Epithelial cell of umbilical artery (primary cell): ENCODE measurements around the gene KAT8. TPM values are rescaled to one million over a fixed set of nuclear protein-coding genes. Genes with fewer than 3 reads are reported as not detected.

ENCODE experiments used
- total RNA-seq: library from RNA; depleted of rRNA; stranded (reverse); fragments of >200 nt; gene quantifications from 2 replicates; pipeline ENCODE4 v1.2.3, GENCODE V29; 2014

The KAT8 gene
- 32.8 and 37.7 TPM in 2 replicates for total RNA-seq

DNA sequence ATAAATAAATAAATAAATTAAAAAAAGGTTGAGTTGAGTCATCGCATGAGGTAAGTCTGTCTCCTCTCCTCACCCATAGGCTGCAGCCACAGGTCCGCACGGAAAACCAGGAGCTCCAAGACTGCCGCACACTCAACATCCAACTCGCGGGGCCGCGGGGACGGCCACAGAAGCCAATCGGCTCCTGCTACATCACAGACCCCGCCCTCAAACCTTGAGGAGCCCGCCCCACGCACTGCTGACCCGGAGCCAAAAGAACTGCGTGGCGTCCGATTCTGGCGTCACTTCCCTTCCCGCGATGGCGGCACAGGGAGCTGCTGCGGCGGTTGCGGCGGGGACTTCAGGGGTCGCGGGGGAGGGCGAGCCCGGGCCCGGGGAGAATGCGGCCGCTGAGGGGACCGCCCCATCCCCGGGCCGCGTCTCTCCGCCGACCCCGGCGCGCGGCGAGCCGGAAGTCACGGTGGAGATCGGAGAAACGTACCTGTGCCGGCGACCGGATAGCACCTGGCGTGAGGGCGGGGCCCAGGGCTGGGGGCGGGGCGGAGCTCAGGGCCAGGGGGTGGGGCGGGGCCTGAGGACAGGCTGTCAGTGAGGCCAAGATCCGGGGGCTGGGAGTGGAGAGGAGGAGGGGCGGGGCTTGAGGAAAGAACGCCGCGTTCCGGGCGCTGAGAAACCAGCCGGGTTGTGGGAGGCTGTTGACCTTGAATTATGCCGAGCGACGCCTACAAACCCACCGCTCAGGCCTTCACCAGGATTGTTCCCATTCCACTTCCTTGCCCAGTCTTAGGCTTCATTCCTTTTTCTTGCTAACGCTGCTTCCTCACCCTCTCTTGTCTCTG is at the start of gene KAT8:
Gene KAT8, plus strand, starts transcription at position 281 of the 839 bp plus-strand sequence. Its CDS starts 18 bp downstream, at position 299.

DNA sequence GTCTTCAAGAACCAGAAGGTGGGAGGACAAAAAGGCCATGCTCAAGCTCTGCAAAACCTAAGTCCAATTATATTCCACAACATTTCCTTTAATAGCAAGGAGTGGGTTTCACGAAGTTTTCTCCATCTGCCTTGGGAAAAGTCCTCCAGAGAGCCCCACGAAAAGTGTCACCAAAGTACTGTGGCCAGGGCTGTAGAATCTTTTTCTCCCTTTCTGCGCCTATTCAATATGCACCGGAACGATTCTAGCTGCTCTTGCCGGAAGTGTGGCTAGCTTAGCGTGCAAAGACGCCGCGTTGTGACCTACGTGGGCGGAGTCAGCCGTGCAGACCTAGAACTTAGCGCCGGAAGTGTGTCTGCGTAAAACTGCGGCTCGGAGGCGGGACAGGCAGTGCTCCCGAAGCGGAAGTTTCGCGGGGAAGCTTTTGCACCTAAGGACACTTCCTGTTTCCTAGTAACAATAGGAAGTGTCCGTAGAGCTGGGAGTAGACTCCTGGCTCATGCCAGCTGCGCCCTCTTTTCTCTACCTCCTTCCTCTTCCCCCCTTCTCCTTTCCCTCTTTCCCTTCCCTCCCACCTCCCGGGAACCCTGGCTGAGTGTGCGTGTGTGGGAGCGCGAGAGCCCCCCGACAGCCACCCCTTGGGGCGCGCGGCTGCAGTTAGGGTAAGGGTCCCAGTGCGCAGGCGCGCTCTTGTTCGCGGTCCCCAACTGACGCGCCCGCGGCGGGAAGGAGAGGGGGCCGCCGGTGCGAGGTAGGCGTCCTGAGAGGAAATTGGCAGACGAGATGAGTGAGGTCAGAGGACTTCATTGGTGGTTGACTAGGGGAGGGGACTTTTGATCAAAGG is 43.3 kb upstream of the KAT8 start, which contains the start of the genes ZNF646 and ZNF668:
Gene ZNF646, plus strand, starts transcription at position 453 of the 844 bp plus-strand sequence. CDS start 1,903 bp downstream, outside the sequence.
Gene ZNF668, minus strand, starts transcription at position 271 of the 844 bp plus-strand sequence. CDS start 9,781 bp downstream, outside the sequence.

DNA sequence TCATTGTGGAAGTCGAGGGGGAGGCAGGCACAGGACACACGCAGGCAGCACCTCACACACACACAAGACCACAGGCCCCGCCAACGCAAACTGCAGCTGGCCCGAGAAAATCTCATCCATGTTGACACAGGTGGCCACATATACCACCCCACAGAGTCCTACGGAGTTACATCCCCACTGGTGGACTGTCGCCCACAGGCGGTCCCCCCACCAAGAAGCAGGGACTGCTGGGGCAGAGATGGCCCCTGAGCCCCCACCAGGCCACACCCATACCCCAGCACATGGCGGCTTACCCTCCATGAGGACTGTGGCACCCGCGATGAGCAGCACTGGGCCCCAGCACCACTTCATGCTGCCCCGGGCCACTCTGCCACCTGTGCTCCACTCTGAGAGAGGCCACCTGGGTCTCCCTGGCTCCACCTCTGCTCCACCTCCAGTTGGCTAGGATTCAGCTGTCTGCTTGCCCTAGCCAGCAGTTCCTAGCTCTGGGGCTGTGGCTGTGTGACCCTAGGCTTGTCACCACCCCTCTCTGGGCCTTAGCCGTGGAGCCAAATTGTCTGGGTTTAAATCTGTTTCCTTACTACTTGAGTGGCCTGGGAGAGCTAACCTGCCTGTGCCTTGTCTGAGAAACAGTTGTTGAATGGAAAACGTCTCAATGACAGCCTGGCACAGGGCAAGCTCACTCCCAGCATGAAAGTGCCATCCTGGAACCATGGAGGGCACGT is 28.8 kb upstream of the KAT8 start, which contains the start of gene PRSS53:
Gene PRSS53, minus strand, starts transcription at position 485 of the 725 bp plus-strand sequence. Its CDS starts 134 bp downstream, at position 351.

DNA sequence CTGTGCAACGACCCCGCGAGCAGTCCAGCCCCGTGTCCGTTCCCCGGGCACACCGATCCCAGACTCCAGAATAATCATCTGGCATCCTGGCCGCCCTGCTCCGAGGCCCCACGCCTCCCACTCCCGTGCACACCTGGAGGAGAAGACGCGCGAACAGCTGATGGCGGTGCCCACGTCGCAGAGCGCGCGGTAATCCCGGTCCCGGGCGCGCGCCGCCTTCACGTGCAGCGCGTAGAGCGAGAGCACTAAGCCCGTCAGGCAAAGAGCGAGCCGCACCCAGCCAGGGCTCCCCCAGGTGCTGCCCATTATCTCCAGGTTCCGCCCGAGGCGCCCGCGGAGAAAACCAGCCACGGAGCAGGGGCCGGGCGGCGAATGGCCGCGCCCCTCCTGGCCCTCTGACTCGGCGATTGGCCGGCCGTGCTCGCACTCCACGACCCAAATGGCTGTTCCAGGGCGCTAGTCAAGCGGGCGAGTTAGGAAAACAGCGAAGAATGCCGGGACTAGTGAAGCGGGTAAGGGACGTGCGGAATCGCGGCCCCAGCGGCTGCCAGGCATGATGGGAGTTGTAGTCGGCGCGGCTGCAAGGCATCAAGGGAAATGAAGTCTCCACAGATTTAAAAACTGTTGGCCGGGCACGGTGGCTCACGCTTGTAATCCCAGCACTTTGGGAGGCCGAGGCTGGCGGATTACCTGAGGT is 22.9 kb upstream of the KAT8 start, which contains the start of gene VKORC1:
Gene VKORC1, minus strand, starts transcription at position 374 of the 697 bp plus-strand sequence. Its CDS starts 68 bp downstream, at position 306.

DNA sequence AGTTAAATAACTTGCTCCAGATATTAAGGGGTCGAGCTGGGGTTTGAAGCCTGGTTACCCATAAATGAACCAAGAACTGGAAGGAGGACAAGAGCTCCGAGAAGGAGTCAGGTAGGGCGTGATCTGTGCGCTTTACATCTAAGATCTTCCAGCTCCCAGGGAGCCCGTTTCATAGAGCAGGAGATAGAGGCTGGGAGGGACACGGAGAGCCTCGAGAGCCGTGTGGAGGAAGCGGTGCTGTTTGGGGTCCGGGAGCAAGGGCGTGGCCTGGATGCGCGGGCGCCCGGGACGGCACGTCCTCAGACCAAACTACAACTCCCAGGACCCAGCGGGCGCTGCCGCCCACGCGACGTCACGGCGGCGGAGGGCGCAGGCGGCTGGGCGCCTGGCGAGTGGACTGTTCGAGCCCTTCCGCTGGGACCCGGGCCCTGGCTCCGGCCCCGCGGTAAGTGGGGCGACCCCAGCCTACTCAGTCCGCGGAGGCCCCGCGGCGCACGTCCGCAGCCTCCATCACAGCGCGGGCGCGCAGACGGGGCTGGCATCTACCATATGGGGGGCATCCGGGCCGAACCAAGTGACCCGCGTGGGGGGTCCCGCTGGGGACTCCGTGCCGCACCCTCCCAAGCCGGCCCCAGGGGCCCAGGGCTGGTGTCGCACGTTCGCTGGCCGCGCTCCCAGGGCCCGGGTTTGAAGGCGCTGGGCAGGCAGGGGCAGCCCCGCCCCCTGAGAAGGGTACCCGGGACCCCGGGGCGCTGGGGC is 9.2 kb upstream of the KAT8 start, which contains the start of gene BCKDK:
Gene BCKDK, plus strand, starts transcription at position 352 of the 759 bp plus-strand sequence. CDS start 838 bp downstream, outside the sequence.

DNA sequence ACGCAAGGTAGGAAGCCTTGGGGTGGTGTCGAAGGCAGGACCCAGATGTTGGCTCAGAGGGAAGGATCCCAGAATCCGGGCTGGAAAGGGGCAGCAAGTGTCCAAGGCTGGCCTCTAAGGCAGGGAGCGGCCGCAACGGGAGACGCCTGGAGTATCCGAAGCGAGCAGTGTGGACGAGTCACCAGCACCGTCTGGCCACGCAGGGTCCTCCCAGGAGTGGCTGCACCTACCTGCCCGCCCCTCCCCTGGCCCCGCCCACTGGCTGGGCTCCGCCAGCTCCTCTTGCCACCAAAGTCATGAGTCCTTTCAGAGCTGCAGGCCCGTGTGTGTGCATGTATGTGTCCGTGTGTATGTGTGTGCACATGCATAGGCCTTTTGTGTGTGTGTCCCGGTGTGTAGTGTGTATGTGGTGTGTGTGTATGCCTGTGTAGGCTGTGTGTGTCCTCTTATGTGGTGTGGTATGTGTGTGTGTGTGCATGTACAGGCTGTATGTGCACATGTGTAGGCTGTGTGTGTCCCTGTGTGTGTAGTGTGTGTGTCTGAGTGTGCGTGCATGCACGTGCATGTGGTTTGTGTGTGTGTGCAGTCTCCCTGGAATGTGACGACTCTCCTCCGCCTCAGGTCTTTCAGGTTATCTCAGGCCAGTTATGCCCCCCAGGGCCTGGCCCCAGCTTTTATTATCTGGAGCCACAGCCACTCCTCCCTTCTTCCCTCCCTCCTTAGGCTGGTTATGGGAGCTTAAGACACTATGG is 18.2 kb downstream of the KAT8 start, which contains the start of gene PRSS8:
Gene PRSS8, minus strand, starts transcription at position 193 of the 752 bp plus-strand sequence. CDS start 229 bp downstream, outside the sequence.

DNA sequence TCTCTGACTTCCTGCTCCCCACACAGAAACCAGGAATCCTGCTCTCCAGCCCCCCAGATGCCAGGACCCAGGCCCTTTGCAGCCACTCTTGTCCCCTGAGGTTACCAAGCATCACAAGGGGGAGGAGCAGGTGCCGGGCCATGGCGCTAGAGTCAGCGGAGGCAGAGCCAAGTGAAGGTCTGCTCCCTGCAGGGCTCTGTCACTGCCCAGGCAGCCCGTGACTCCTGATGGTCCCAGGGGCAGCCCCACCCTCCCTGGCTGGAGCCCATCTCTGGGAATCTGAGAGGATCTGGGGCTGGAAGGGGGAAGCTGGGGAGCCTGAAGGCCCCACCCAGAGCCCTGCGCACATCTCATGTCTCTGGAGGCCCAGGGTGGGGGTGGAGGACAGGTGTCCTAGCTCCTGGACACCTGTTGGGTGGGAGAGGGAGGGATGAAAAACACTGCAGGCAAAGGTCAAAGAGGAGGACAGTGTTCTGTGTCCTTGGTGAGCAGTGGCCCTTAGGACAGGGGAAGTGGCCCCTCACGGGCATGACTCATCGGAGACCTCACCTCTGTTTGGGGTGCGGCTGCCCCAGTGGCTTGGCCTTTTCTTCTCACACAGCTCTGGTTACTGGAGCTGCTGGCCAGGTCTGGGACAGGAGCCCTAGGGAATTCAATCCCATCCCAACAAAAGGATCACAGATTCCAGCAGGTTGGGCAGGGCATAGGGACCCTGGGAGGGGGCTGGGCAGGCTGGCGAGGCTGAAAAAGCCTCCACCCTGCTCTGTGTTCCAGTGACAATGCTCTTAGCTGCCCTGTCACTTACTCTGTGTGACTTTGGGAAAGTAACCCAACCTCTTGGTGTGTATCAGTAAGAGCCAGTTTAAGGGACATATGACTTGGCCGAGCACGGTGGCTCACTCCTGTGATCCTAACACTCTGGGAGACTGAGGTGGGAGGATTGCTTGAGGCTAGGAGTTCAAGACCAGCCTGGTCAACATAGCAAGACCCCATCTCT is 32.7 kb downstream of the KAT8 start, which contains the start of gene PRSS36:
Gene PRSS36, minus strand, starts transcription at position 173 of the 997 bp plus-strand sequence. Its CDS starts 31 bp downstream, at position 142.

DNA sequence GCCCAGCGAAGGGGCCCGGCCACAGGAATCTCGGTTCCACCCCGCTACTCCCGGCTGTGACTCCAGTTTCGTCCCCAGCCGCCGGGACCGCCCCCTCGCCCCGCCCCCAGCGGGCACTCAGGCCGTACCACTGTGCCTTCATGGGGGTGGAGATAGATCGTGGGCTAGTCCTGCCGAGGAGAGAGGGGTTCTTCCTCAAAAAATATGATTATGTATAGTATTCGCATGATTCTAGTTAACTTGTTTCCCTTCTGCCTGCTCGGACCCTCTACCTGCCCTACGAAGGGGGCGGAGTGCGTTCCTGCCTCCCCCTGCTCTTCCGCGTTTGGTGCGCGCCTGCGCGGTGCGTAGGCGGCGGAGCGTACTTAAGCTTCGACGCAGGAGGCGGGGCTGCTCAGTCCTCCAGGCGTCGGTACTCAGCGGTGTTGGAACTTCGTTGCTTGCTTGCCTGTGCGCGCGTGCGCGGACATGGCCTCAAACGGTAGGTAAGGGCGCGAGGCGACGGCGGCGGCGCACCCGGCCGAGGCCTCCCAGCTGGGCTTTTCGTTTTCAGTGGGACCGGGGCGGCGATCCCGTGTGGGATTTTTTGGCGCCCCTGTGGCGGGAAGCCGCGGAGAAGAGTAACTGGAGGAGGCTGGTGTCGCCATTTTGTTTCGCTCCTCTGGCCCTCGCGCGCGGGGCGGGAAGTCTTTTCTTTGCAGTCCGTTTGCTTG is 62.4 kb downstream of the KAT8 start, which contains the start of gene FUS:
Gene FUS, plus strand, starts transcription at position 393 of the 713 bp plus-strand sequence. Its CDS starts 76 bp downstream, at position 469.

Other genes starting within 250 kb of the KAT8 start
- 32.2 and 37.2 TPM in 2 replicates for gene BCL7C, start 223.6 kb upstream of the KAT8 start, total RNA-seq
- gene CTF1, start 221.1 kb upstream of the KAT8 start, total RNA-seq = under 0.01 TPM in 1 of 2 replicates, not detected in the other
- gene FBXL19, start 194.1 kb upstream of the KAT8 start, total RNA-seq = 21.7 and 27.3 TPM in 2 replicates
- gene ORAI3, start 168.6 kb upstream of the KAT8 start, total RNA-seq = 18.8 and 21.1 TPM in 2 replicates
- 1.6 and 2.1 TPM in 2 replicates for gene SETD1A, start 159.9 kb upstream of the KAT8 start, total RNA-seq
- 2.3 and 2.6 TPM in 2 replicates for gene HSD3B7, start 132.5 kb upstream of the KAT8 start, total RNA-seq
- gene STX1B, start 107.0 kb upstream of the KAT8 start, total RNA-seq = under 0.01 TPM in 2 replicates
- gene STX4, start 84.1 kb upstream of the KAT8 start, total RNA-seq = 15.9 and 20.4 TPM in 2 replicates
- gene ZNF668, start 43.4 kb upstream of the KAT8 start, total RNA-seq = 6.8 and 9.7 TPM in 2 replicates
- 9.1 and 11.0 TPM in 2 replicates for gene ZNF646, start 43.2 kb upstream of the KAT8 start, total RNA-seq
- 0.32 and 1.2 TPM in 2 replicates for gene PRSS53, start 28.7 kb upstream of the KAT8 start, total RNA-seq
- gene VKORC1, start 22.9 kb upstream of the KAT8 start, total RNA-seq = 82.5 and 95.8 TPM in 2 replicates
- 15.6 and 15.7 TPM in 2 replicates for gene BCKDK, start 9.3 kb upstream of the KAT8 start, total RNA-seq
- gene PRSS8, start 18.1 kb downstream of the KAT8 start, total RNA-seq = not detected in 2 replicates
- gene PRSS36, start 32.4 kb downstream of the KAT8 start, total RNA-seq = 0.32 and 1.5 TPM in 2 replicates
- gene FUS, start 62.5 kb downstream of the KAT8 start, total RNA-seq = 59.9 and 74.4 TPM in 2 replicates
- 41.6 and 95.5 TPM in 2 replicates for gene PYCARD, start 85.1 kb downstream of the KAT8 start, total RNA-seq
- gene TRIM72, start 96.5 kb downstream of the KAT8 start, total RNA-seq = not detected in 2 replicates
- gene PYDC1, start 99.5 kb downstream of the KAT8 start, total RNA-seq = not detected in 2 replicates
- gene ITGAM, start 142.3 kb downstream of the KAT8 start, total RNA-seq = not detected in 2 replicates
- gene ITGAX, start 237.5 kb downstream of the KAT8 start, total RNA-seq = 0.76 and 1.3 TPM in 2 replicates